Effector CD8-positive, alpha-beta T cell (primary cell): ENCODE measurements around the gene TTC13.

Experiments used
- DNase-seq: peaks from one replicate; lab custom pipeline; 2025; lab: John Stamatoyannopoulos, UW

The TTC13 gene

GRCh38 chr1:230907472-230908205 is 71.0 kb downstream of the TTC13 start:
- no peak for DNase-seq

- no peak for DNase-seq
Measured at GRCh38 chr1:230906226-230906625, 72.4 kb downstream of the TTC13 start.

- no peak for DNase-seq
Measured at GRCh38 chr1:230905733-230906132, 72.9 kb downstream of the TTC13 start.

- no peak for DNase-seq
Measured at GRCh38 chr1:230902349-230902923, 76.2 kb downstream of the TTC13 start.

GRCh38 chr1:230901671-230902070 is 77.0 kb downstream of the TTC13 start:
- DNase-seq, result no peak

GRCh38 chr1:230900984-230901383 is 77.7 kb downstream of the TTC13 start:
- DNase-seq, result no peak

GRCh38 chr1:230899841-230900251 is 78.8 kb downstream of the TTC13 start:
- DNase-seq, result no peak

GRCh38 chr1:230898748-230899147 is 79.9 kb downstream of the TTC13 start:
- no peak for DNase-seq

- DNase-seq, result no peak
Measured at GRCh38 chr1:230898144-230898543, 80.5 kb downstream of the TTC13 start.

GRCh38 chr1:230896779-230897178 is 81.9 kb downstream of the TTC13 start:
- no peak for DNase-seq

GRCh38 chr1:230895452-230895851 is 83.2 kb downstream of the TTC13 start:
- no peak for DNase-seq

GRCh38 chr1:230894664-230895063 is 84.0 kb downstream of the TTC13 start:
- DNase-seq, result no peak

- DNase-seq, result no peak
Measured at GRCh38 chr1:230894032-230894431, 84.6 kb downstream of the TTC13 start.

- no peak for DNase-seq
Measured at GRCh38 chr1:230892018-230892491, 86.6 kb downstream of the TTC13 start.

- no peak for DNase-seq
Measured at GRCh38 chr1:230891413-230891812, 87.2 kb downstream of the TTC13 start.

GRCh38 chr1:230884646-230885045 is 94.0 kb downstream of the TTC13 start:
- no peak for DNase-seq

- no peak for DNase-seq
Measured at GRCh38 chr1:230883967-230884366, 94.7 kb downstream of the TTC13 start.

GRCh38 chr1:230879778-230880177 is 98.9 kb downstream of the TTC13 start:
- no peak for DNase-seq

- no peak for DNase-seq
Measured at GRCh38 chr1:230878591-230878990, 100.1 kb downstream of the TTC13 start.

GRCh38 chr1:230877924-230878590 is 100.6 kb downstream of the TTC13 start:
- DNase-seq, result no peak

- DNase-seq, result no peak
Measured at GRCh38 chr1:230877146-230877923, 101.3 kb downstream of the TTC13 start.

- no peak for DNase-seq
Measured at GRCh38 chr1:230876660-230877059, 102.0 kb downstream of the TTC13 start.
